Left kidney (tissue), 2 donors: ENCODE data around the gene RBPJL. TPM values are rescaled to one million over a fixed set of nuclear protein-coding genes. Genes with fewer than 3 reads are reported as not detected.
A peak's percentile ranks its signal among the peaks of the same experiment; 100 is the strongest.

ENCODE experiments used
- DNase-seq: peaks from one replicate; pipeline ENCODE4 v3.0.0-alpha.2; 2013
- polyA plus RNA-seq: library from polyadenylated mRNA; unstranded; fragments of 120-200 nt; gene quantifications from one replicate; pipeline ENCODE4 v1.2.1, GENCODE V29; 2013; ENCODE audit not compliant: insufficient read length

The RBPJL gene
- polyA plus RNA-seq, 1 donor = not detected

DNA sequence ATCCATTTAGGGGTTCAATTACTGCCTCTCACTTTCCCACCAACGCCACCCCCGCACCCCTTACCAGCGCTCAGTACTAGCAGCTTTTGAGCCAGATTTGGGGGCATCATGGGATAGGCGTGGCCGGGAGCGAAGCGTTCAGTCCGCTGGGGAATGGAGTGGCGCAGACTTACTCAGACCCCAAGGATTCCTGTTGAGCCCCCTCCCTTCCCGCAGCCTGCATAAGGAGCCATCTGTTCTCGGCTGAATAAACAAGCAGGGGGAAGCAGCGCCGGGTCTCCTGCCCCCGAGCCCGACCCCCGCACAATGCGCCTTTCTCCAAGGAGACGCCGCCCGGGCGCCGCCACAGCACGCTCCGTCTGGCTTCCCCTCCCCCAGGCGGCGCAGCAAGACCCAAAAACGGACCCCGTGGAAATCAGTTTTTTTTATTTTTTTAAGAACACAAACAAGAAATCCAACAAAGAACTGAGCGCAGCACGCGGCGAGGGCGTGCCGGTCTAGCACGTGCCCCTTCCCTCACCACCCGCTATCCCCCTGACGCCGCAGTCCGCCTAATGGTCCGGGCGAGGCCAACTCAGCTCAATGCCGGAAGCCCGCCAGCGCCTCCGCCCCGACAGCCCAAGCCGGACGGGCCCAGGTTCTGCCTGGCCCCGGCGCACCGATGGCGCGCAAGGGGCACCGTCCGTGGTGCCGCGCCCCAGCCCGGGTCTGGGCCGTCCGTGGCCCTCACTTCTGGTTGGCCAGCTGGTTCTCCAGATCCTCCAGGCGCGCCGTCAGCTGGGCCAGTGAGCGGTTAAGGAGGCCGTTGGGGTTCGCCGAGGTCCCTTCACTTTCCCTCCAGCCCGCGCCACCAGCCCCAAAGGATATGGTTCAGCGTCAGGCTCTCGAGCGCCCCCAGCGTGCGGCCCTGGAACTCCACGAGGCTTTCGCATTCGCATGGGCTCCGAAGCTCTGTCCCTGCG, 13.3 kb upstream of the RBPJL start:
- peak; percentile 79 for DNase-seq

DNA sequence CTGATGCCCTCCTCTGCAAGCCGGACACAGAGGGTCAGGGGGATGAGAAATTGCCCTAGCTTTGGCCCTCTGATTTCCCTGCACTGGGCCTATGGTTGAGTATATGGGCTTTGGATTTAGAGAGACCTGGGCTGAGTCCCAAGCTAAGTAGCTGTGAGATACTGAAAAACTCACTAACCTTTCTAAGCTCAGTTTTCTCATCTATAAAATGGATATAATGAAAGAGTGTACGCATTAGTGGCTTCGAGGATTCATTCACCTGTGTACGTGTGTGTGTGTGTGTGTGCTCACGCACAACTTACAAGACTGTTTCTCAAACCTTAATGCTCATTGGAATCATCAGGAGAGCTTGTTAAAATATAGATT, 12.7 kb upstream of the RBPJL start:
- DNase-seq = no peak

DNA sequence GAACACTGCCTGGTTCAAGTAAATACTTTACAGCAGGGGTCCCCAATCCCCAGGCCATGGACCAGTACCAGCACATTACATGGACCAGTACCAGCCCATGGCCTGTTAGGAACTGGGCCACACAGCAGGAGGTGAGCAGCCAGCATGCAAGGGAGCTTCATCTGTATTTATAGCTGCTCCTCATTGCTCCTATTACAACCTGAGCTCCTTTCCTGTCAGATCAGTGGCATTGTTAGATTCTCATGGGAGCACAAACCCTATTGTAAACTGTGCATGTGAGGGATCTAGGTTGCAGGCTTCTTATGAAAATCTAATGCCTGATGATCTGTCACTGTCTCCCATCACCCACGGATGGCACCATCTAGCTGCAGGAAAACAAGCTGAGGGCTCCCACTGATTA, 12.0 kb upstream of the RBPJL start:
- no peak for DNase-seq

DNA sequence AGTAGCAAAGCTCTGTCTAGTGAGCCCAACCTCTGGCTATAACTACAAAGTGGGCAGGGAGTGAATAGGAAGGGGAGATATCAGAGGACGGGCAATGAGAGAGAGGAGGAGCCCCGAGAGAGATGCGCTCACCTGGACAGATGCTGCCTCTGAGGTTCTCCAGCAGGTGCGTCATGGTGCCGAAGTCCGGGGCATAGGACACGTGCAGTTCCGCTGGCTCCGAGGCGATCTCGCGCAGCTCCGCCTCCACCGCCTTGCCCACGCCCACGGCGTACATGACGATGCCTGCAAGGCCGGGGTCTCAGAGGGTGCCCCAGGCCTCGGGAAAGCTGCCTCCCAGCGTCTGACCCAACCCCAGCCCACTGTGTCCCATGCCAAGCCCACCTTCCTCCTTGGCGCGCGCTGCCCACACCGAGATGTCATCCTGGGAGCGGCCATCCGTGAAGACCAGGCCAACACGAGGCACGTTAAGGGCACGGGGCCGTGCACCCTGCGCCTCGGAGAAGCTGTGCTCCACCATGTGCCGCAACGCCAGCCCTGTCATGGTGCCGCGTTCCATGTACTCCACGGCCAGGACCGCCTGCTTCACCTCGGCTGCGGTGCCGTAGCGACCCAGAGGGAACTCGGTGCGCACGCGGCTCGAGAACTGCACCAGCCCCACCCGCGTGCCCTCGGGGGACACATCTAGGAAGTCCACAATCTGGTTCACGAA, 8.7 kb upstream of the RBPJL start:
- no peak for DNase-seq

DNA sequence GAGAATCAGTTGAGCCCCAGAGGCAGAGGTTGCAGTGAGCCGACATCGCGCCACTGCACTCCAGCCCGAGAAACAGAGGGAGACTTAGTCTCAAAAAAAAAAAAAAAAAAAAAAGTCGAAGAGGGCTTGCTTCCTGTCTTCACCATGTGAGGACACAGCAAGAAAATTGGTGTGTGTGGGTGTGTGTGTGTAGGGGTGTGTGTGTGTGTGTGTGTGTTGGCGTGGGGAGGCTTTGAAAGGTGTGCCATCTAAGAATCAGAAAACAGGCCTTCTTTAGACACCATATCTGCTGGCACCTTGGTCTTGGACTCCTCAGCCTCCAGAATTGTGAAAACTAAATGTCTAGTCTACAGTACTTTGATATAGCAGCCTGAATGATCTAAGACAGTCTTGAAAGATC, 6.9 kb upstream of the RBPJL start:
- no peak for DNase-seq

DNA sequence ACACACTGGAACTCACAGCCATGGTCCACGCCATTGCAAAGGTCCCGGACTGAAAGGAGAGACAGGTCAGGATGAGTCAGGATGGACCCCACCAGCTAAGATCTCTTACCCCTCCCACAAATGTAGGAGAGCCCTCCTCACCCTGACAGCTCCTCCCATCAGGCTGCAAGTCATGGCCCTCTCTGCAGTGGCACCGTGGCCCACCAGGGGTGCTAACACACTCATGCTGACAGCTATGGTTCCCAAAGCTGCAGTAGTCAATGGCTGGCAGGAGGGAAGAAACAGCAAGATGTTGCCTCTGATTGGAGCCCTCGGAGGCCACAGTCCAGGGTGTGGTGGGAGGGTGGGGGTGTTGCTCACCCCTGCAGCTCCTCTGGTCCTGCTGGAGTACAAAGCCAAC, 5.7 kb upstream of the RBPJL start:
- DNase-seq = no peak

DNA sequence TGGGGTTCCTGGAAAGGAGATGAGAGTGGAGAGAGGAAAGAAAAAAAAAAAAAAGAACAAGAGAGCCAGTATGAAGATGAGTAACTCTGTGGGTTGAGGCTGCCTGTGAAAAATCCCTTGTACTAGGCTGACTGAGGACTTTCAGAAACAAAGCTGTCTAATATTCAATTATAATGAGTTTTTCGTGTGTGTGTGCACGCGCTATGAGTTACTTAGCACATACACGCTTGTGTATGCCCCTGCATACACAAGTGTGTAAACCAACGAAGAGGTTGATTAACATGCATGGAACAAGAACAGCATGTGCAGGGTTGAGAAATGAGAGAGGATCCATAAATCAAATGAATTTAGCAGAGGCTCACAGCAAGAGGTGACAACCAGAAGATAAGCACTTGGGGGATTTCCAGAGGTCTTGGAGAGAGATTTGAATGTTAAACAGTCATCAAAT, 4.8 kb upstream of the RBPJL start:
- no peak for DNase-seq

DNA sequence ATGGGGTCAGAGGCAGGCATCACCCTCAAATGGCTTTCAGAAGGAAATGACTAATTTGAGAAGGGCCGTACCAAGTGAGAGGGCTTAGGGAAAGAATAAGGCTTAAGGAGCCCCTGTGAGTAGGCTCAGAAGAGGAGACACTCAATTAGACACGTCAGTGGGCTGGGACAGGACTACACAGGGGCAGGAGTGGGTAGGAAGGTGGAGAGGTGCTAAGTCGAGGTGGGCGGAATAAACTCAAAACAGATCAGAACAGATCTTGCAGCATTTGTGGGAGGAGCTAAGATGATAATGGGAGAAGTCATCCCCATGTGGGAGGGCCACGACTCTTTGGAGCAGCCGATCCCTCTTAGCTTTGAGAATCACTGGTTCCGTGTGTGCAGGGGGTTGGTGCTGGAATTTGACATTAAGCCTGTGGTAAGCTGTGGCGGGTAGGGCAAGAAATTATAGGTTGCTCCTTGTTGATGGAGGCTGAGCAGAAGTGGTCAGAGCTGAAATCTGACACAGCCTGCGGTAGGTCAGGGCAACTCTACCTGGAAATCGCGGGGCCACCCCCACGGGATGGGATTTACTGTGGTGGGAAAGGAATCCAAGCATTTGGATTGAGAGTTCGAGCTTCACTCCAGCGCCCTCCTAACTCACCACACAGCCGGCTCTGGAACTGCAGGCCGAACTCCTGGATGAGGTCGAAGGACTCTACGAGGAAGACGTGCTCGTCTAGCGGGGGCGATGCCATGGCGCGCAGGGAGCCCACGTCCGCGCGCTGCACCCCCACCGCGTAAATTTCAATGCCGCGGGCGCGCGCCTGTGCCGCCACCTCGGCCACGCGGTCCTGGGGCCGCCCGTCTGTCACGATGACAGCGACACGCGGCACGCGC, 2.8 kb upstream of the RBPJL start:
- DNase-seq = no peak

DNA sequence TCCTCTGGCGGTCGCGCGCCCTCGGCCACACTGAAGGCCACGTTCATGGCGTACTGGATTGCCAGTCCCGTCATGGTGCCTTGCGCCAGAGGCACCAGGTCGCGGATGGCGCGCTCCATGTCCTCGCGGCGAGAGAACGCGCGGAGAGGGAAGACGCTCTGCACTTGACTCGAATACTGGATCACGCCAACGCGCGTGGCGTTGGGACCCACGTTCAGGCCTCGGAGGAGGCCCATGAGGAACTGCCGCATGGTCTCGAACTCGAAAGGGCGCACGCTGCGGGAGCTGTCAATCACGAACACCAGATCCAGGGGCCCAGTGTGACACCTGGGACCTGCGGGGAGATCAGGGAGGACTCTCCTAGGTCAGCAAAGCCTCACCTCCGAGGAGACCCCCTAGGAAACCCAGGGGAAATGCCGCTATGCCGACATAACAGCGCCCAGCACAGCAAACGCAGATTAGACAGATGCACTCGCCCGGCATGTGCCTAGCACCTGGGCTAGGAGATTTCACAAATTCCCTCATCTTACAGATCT, 2.1 kb upstream of the RBPJL start:
- DNase-seq = no peak

DNA sequence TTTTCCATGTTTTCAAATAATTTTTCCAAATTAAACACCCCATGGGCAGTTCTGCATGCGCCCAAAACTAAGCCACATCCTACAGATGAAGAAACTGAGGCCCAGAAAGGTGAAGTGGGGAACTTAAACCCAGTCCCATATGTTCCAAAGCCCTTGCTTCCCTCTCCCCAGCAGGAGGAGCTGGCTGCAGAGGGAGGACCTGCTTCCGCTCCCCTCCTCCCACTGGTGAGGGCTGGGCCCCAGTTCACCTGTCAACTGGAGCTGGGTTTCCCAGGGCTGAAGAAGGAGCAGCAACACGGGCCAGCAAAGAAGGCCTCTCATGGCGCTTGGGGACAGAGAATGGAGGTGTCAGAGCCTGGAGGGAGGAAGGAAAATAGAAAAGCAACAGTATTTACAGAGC, 1.4 kb upstream of the RBPJL start:
- no peak for DNase-seq

DNA sequence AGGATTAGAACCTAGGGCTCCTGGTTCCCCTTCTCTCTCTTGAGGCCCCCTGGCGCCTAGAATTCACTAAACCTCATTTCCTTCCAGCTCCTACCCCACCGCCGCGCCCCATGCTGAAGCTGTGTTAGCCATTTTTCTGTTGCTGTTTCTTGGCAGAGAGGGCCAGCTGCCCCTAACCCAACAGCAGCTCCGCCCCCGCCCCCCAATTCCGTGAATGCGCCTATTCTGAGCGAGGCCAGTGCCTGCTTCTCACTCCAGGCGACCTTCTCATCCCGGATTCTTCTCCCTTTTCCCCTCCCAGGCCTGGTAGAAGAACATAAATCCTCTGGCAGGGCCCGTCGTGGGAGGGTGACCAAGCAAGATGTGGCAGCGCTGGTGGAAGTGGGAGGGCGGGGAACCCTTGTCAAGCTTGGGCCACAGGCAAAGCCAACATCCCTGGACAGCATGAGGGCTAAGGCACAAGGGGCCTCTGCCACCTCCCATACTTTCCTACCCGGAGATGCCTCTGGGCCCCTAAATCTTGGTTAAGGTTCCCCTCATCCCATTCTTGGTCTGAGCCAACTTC, 518 bp downstream of the RBPJL start:
- no peak for DNase-seq

DNA sequence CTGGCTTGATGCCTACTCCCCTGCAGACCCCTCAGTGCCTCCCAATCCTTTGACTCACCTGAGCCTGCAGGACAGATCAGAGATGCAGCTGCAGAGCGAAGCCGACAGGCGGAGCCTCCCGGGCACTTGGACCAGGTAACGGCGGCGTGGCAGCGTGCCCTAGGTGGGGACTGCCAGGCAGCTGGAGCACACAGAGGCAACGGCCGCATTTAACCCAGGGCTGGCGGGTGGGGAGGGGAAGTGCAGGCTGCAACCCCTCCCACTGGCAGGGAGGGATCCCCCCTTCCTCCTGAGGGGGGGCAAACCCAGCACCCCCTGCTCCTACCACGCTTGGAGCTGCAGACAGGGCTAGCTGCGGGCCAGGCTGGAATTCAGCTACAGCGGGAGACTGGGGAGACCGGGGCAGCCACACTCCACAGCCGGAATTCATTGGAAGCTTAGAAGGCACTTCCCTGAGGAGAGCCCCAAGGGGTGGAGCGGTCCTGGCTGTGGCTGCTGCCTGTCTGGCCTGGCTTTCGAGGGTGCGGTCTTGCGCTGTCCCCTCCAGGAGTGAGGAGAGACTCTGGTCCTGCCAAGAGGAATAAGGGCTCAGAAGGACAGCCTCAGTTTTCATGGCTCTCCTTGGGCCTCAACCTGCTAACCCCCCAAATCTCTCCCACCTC, 1.6 kb downstream of the RBPJL start, which contains the start of gene MATN4:
Gene MATN4 (minus strand): TSS at position 183 of the 662 bp plus-strand sequence. CDS start 2,717 bp downstream, outside the sequence.
- DNase-seq = no peak

DNA sequence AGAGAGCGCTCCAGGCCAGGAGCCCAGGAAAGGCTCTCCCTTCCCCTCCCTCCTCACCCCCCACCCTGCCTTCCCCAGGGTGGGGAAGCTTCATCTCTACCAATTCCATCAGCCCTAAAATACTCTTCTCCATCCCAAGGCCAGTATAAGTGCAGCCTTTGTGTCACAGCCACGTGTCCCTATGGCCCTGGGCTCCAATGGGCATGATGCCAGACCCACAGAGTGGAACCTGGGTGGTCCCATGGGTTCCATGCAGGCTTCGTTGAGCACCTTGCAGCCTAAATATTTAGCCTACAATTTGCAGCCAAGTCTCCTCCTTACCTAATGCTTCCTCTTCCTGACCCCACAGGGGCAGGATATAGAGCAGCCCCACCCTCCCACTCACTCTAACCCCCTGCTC, 2.4 kb downstream of the RBPJL start:
- no peak for DNase-seq

DNA sequence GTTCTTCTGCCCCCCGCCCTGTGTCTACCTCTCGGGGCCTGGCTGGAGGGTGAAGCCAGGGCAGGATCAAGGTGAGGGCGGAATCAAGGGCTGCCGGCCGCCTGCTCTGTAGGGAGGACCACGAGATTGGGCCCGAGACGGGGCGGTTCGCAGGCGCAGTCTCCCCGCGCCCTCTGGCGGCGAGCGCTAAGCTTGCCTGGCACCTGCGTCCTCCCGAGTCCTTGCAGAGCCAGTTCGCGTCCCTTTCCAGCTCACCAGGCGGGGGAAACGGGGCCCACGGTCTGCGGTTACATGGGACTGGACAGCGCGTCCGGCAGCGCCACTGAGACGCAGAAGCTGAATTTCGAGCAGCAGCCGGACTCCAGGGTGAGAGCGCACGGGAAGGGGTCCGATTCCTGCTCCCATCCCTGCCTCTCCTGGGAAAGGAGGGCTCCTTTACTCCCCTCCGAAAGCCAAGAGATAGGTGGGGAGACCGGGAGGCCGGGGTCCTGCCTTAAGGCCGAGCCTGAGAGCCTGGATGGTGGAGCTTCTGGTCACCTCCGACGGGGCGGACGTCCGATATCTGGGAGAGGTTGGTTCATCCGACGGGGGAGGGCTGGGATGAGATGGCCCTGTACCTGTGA, 5.1 kb downstream of the RBPJL start:
- DNase-seq = no peak

DNA sequence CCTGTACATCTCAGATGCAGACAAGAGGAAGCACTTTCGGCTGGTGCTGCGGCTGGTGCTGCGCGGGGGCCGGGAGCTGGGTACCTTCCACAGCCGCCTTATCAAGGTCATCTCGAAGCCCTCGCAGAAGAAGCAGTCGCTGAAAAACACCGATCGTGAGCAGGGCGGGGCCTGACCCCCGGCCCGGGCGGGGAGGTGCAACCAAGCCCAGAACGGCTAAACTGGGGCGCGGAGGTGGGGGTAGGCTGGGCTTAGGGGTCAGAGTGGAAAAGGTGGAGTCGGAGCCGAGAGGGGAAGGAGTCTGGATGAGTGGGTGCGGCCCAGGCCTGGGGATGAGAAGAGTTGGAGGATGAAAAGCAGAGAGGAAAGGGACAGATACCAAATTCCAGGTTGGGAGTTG, 5.6 kb downstream of the RBPJL start:
- DNase-seq = no peak

DNA sequence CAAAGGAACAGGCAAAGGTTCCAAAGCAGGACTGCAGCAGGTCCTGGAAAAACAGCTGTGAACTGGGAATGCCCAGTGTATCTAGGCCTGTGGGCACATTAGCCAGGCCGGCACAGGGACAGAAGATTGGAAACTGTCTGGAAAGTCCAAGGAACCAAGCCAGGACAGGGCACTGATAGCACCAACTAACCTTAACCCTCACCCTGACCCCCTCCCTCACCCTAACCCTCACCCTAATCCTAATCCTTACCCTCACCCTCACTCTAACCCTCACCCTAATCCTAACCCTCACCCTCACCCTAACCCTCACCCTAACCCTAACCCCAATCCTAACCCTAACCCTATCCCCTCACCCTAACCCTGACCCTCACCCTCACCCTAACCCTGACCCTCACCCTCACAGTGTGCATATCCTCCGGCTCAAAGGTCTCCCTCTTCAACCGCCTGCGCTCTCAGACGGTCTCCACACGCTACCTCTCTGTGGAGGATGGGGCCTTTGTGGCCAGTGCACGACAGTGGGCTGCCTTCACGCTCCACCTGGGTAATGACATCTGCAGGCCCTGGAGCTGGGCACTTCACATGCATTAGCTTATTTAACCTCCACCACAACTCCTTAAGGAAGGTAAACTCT, 6.5 kb downstream of the RBPJL start:
- DNase-seq = no peak

DNA sequence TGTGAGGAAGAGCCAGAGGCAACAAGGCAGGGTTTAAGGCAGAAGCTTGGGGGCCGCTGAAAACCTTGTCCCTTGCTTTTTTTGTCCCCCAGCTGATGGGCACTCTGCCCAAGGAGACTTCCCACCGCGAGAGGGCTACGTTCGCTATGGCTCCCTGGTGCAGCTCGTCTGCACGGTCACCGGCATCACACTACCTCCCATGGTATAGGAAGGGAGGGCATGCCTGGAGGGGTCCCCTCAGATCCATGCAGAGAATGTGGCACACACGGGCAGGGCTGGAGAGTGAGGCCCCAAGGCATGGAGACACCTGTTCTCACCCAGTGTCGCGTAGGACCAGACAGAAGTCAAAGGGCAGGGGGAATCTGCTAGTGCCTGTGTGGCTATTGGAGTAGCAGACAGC, 7.3 kb downstream of the RBPJL start:
- DNase-seq = no peak

DNA sequence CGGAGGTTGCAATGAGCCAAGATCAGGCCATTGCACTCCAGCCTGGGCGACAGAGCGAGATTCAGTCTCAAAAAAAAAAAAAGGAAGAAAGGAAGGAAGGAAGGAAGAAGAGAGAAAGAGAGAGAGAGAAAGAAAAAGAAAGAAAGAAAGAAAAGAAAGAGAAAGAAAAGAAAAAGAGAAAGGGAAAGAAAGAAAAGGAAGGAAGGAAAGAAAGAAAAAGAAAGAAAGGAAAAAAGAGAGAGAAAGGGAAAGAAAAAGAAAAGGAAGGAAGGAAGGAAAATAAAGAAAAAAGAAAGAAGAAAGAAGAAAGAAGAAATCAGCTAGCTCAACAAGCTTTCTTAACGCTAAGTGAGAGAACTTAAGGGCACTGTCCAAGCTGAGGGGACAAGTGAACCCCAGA, 9.0 kb downstream of the RBPJL start:
- DNase-seq = no peak

DNA sequence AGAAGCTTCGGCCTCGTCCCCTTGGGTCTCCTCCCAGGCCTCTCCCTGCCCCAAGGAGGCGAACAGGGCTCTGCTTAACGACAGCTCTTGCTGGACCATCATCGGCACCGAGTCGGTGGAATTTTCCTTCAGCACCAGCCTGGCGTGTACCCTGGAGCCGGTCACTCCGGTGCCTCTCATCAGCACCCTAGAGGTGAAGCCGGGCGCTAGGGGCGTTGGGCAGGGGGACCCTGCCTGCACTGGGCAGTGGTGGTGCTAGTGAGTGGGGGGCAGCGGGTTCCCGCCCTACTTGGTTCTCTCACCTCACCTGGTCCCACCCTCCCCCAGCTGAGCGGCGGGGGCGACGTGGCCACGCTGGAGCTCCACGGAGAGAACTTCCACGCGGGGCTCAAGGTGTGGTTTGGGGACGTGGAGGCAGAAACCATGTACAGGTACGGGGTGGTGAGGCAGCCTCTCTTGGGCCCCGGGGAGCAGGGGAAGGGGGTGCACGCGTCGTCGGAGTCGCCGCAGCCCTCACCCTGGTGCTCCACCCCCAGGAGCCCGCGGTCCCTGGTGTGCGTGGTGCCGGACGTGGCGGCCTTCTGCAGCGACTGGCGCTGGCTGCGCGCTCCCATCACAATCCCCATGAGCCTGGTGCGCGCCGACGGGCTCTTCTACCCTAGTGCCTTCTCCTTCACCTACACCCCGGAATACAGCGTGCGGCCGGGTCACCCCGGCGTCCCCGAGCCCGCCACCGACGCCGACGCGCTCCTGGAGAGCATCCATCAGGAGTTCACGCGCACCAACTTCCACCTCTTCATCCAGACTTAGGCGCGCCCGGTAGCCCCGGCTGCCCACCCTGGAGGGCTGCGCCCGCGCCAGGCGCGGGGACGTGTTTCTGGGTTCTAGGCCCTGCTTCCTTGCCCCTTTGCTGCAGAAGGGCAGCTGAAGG, 9.8 kb downstream of the RBPJL start:
- no peak for DNase-seq
